Osteoblast (primary cell): Measurements from ENCODE around the gene SLC4A3. TPM values are rescaled to one million over a fixed set of nuclear protein-coding genes. Genes with fewer than 3 reads are reported as not detected.
"Not testable (repeated sequence)": the region's sequence is repeated elsewhere in the genome, so short reads cannot be mapped to it uniquely, and the experiment has no call there.

Source experiments
- DNase-seq: peaks from one replicate; pipeline ENCODE4 v3.0.0; 2011; ENCODE audit warnings: low spot score, mixed read lengths; ENCODE audit not compliant: insufficient read length; ENCODE audit errors: missing footprints
- H2AFZ ChIP-seq: 2 replicates; pipeline ENCODE4 v1.6.0; 2011; ENCODE audit warnings: mild to moderate bottlenecking, low read length
- H3K27ac ChIP-seq: 2 replicates; pipeline ENCODE4 v1.5.1; 2011; ENCODE audit warnings: mild to moderate bottlenecking, low read depth, low read length, moderate library complexity
- H3K27me3 ChIP-seq: 2 replicates; pipeline ENCODE4 v1.6.0; 2012; ENCODE audit warnings: mild to moderate bottlenecking, control low read depth, inconsistent platforms, low read length, moderate library complexity; ENCODE audit not compliant: insufficient read depth
- H3K36me3 ChIP-seq: 2 replicates; pipeline ENCODE4 v1.5.1; 2011; ENCODE audit warnings: mild to moderate bottlenecking, low read length, control low read depth, moderate library complexity; ENCODE audit not compliant: insufficient read depth
- H3K4me1 ChIP-seq: 2 replicates; pipeline ENCODE4 v1.5.1; 2011; ENCODE audit warnings: mild to moderate bottlenecking, low read length, control low read depth, moderate library complexity; ENCODE audit not compliant: insufficient read depth
- H3K4me2 ChIP-seq: 2 replicates; pipeline ENCODE4 v1.6.0; 2011; ENCODE audit warnings: mild to moderate bottlenecking, low read length; ENCODE audit not compliant: insufficient read depth
- H3K4me3 ChIP-seq: fragments of 200-600 bp; sonication (generic); 3 replicates; pipeline ENCODE4 v1.5.1; 2012; ENCODE audit warnings: mild to moderate bottlenecking, low read length, inconsistent platforms; ENCODE audit not compliant: insufficient read depth
- H3K79me2 ChIP-seq: 2 replicates; pipeline ENCODE4 v1.6.0; 2012; ENCODE audit warnings: mild to moderate bottlenecking, low read length, control low read depth, inconsistent platforms; ENCODE audit not compliant: insufficient read depth
- H3K9me3 ChIP-seq: 2 replicates; pipeline ENCODE4 v1.5.1; 2011; ENCODE audit warnings: low read depth, low read length, control low read depth
- H4K20me1 ChIP-seq: 2 replicates; pipeline ENCODE4 v1.6.0; 2012; ENCODE audit warnings: mild to moderate bottlenecking, low read length, control low read depth; ENCODE audit not compliant: insufficient read depth
- total RNA-seq: library from RNA; depleted of rRNA; stranded (reverse); fragments of >200 nt; gene quantifications from 2 replicates; pipeline ENCODE4 v1.2.3, GENCODE V29; 2012
- TF ChIP-seq, protein P1 (sequence below): IDR thresholded peaks from 2 replicates; pipeline ENCODE4 v1.5.1; 2011; ENCODE audit warnings: mild to moderate bottlenecking, low read depth, low read length, moderate library complexity; ENCODE audit errors: extremely low read depth

The SLC4A3 gene
- total RNA-seq, 1 donor: 2.5 TPM

DNA sequence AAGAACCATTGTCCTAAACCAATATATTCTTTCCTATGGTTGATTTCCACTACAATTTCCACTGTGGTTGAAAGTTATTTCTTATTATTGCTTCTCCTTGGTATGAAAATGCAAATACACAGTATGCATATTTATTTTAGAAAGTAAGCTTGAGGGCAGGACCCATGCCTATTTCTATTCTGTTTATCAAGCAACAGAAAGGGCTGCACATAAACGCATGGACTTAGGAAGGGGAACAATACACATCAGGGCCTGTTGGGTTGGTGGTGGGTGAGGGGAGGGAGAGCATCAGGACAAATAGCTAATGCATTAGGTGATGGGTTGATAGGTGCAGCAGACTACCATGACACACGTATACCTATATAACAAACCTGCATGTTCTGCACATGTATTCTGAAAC, 20.7 kb downstream of the SLC4A3 start:
- Histone ChIP-seq H3K4me2 (no peak overlapping the region), H3K79me2 (no peaks in the 10 kb centered on the region), H2AFZ (no peak overlapping the region), H3K36me3 (no peaks in the 10 kb centered on the region), H3K27me3 (no peaks in the 10 kb centered on the region), H3K4me3 (no peak overlapping the region), H3K27ac (no peak overlapping the region), H4K20me1 (no peaks in the 10 kb centered on the region), H3K9me3 (no peaks in the 10 kb centered on the region), H3K4me1 (peaks cover 22% of the 10 kb centered on the region)
- TF ChIP-seq, protein P1, sequence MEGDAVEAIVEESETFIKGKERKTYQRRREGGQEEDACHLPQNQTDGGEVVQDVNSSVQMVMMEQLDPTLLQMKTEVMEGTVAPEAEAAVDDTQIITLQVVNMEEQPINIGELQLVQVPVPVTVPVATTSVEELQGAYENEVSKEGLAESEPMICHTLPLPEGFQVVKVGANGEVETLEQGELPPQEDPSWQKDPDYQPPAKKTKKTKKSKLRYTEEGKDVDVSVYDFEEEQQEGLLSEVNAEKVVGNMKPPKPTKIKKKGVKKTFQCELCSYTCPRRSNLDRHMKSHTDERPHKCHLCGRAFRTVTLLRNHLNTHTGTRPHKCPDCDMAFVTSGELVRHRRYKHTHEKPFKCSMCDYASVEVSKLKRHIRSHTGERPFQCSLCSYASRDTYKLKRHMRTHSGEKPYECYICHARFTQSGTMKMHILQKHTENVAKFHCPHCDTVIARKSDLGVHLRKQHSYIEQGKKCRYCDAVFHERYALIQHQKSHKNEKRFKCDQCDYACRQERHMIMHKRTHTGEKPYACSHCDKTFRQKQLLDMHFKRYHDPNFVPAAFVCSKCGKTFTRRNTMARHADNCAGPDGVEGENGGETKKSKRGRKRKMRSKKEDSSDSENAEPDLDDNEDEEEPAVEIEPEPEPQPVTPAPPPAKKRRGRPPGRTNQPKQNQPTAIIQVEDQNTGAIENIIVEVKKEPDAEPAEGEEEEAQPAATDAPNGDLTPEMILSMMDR: no peak
- DNase-seq: no peak

DNA sequence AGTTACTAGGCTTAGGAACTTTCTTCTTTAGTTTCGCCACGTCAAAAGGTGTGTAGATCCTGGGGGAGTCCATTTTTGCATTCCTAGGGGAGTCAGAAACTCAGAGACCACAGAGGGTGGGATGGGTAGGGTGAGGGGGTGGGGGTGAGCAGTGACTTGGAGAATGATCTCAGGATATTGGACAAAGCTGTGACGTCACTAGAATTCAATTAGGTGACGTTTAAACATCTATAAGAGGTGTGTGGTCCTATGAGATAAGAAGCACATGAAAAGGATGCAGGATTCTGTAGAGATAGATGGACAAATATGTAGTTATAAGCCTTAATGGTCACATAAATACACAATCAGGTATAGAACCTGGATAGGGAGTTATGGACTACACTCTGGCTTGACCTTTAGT, 21.5 kb downstream of the SLC4A3 start:
- Histone ChIP-seq H3K36me3 (no peaks in the 10 kb centered on the region), H3K27ac (no peak overlapping the region), H3K4me3 (no peak overlapping the region), H2AFZ (no peak overlapping the region), H3K79me2 (no peaks in the 10 kb centered on the region), H3K4me2 (no peak overlapping the region), H4K20me1 (no peaks in the 10 kb centered on the region), H3K4me1 (peaks cover 22% of the 10 kb centered on the region), H3K9me3 (no peaks in the 10 kb centered on the region), H3K27me3 (no peaks in the 10 kb centered on the region)
- no peak for DNase-seq
- TF ChIP-seq, protein P1: no peak

DNA sequence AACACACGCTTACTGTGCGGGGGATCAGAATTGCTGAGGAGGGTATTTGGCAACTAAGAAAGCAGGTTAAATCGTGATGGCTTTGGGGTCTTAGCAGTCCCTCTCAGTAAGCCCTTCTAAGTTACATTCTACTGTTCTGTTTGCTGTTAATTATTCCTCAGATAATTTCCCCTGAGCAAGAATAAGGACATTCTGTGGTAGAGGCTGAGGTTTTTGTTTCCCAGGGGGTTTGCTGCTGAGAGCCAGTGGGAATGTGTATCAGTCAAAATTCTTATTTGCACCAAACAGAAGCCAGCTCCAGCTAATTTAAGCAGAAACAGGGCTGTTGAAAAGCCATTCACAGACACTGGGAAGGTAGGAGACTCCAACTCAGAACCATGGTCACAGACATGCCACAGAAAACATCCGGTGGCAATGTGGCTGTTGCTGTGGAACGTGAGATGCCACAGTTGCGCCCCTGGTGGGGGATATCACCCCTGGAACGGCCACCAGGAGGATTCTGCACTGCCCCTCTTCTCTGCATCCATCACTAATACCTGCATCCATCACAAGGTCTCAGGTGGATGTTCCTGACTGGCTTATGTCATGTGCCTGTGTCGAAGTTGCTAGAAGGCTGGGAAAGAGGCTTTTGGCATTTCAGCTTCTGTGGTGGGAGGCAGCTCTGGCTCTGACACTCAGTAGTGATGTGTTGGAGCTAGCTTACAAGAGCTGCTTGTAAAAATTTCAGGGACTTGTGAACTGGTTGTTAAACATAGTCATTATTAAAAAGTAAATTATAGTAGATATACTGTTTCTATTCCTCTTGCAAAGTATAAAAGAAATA, 23.2 kb downstream of the SLC4A3 start:
- Histone ChIP-seq H2AFZ (no peak overlapping the region), H3K36me3 (no peaks in the 10 kb centered on the region), H3K4me2 (peak overlapping the region; percentile 14), H3K27me3 (peaks cover 2% of the 10 kb centered on the region), H3K4me3 (no peak overlapping the region), H3K27ac (no peak overlapping the region), H3K79me2 (no peaks in the 10 kb centered on the region), H3K9me3 (no peaks in the 10 kb centered on the region), H4K20me1 (no peaks in the 10 kb centered on the region), H3K4me1 (peaks cover 12% of the 10 kb centered on the region)
- no peak for DNase-seq
- TF ChIP-seq, protein P1: no peak

DNA sequence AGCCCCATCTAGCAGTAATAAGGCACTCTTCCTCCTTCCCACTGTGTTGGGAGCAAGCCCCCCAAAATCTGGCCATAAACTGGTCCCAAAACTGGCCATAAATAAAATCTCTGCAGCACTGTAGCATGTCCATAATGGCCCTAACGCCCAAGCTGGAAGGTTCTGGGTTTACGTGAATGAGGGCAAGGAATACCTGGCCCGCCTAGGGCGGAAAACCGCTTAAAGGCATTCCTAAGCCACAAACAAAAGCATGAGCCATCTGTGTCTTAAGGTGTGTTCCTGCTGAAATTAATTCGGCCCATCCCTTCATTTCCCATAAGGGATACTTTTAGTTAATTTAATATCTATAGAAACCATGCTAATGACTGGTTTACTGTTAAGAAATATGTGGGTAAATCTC, 24.2 kb downstream of the SLC4A3 start:
- H3K27me3 ChIP-seq, H3K4me1 ChIP-seq, H3K36me3 ChIP-seq, DNase-seq, H3K4me2 ChIP-seq, H3K79me2 ChIP-seq, H2AFZ ChIP-seq, H3K27ac ChIP-seq, H4K20me1 ChIP-seq, H3K4me3 ChIP-seq, H3K9me3 ChIP-seq: not testable (repeated sequence)
